ENCODE results near the gene ATP2B2.

Gene ATP2B2

GRCh38 chr3:10498271-10498670 is 7.1 kb downstream of the ATP2B2 start:
- TF ChIP-seq ZNF2 (tag by site-specific recombination; IDR thresholded peaks at IDR 0.05), result no peak
- no peak for TF ChIP-seq ZNF37A (tag by site-specific recombination; IDR thresholded peaks at IDR 0.05)
- peak; percentile 31; the same call in 1 of the 2 replicates for TF ChIP-seq ZFHX2 (tag by site-specific recombination; conservative IDR thresholded peaks at IDR 0.05)
- TF ChIP-seq ZNF10 (tag by site-specific recombination; IDR thresholded peaks at IDR 0.05), result no peak
- no peak for TF ChIP-seq FEZF1 (tag by site-specific recombination; IDR thresholded peaks at IDR 0.05)
- Histone ChIP-seq H3K36me3 (ENCODE audit: control insufficient read depth in 2 of 2, insufficient read depth in 1 of 2, low read length in 2 of 2) (no peaks in the 10 kb centered on the region), H3K4me3 (ENCODE audit: low read depth, low read length) (no peak overlapping the region), H3K27ac (ENCODE audit: extremely low read depth, low read depth, low read length) (no peak overlapping the region), H3K9me3 (ENCODE audit: control insufficient read depth, insufficient read depth, low read depth, low read length) (no peaks in the 10 kb centered on the region), H3K4me1 (ENCODE audit: control insufficient read depth, insufficient read depth, low read length) (no peaks in the 10 kb centered on the region)
- POLR2A ChIA-PET, result no interaction called here
- CTCF ChIA-PET, result interaction anchor here (1.0 kb wide), 1 partner anchor 240 kb away, joined by 3 read pairs; no protein-coding TSS in a partner anchor

- ChIA-PET CTCF (no interaction called here), POLR2A (no interaction called here)
- no peak for TF ChIP-seq ZNF302 (tag by site-specific recombination; IDR thresholded peaks at IDR 0.05; ENCODE audit: low read depth)
- TF ChIP-seq ZNF138 (tag by site-specific recombination; IDR thresholded peaks at IDR 0.05; ENCODE audit: borderline replicate concordance), result no peak
- no peak for TF ChIP-seq ZNF624 (tag by site-specific recombination; IDR thresholded peaks at IDR 0.05)
- TF ChIP-seq KLF17 (tag by site-specific recombination; IDR thresholded peaks at IDR 0.05), result no peak
- TF ChIP-seq TCF7L2 (IDR thresholded peaks at IDR 0.05; ENCODE audit: borderline replicate concordance, low read depth, low read length), result no peak
- TF ChIP-seq ZNF248 (tag by site-specific recombination; IDR thresholded peaks at IDR 0.05), result no peak
- no peak for TF ChIP-seq ZNF157 (tag by site-specific recombination; IDR thresholded peaks at IDR 0.05)
- no peak for TF ChIP-seq ZBTB11 (tag by site-specific recombination; conservative IDR thresholded peaks at IDR 0.05; ENCODE audit: low read depth)
- TF ChIP-seq GLIS2 (tag by site-specific recombination; IDR thresholded peaks at IDR 0.05), result no peak
- no peak for TF ChIP-seq WT1 (tag by site-specific recombination; IDR thresholded peaks at IDR 0.05)
- TF ChIP-seq ZNF214 (tag by site-specific recombination; IDR thresholded peaks at IDR 0.05; ENCODE audit: borderline replicate concordance), result no peak
- TF ChIP-seq ZNF776 (tag by site-specific recombination; IDR thresholded peaks at IDR 0.05; ENCODE audit: borderline replicate concordance), result no peak
- TF ChIP-seq ZFHX2 (tag by site-specific recombination; conservative IDR thresholded peaks at IDR 0.05), result no peak
- TF ChIP-seq ZNF24 (tag by site-specific recombination; IDR thresholded peaks at IDR 0.05), result no peak
- no peak for TF ChIP-seq SETDB1 (IDR thresholded peaks at IDR 0.05; ENCODE audit: insufficient read length, low read length)
- no peak for TF ChIP-seq ZNF768 (tag by site-specific recombination; IDR thresholded peaks at IDR 0.05)
- Histone ChIP-seq H3K36me3 (ENCODE audit: control insufficient read depth in 2 of 2, insufficient read depth in 1 of 2, low read length in 2 of 2) (no peaks in the 10 kb centered on the region), H3K9me3 (ENCODE audit: control insufficient read depth, insufficient read depth, low read depth, low read length) (no peaks in the 10 kb centered on the region), H3K27ac (ENCODE audit: extremely low read depth, low read depth, low read length) (no peak overlapping the region), H3K4me1 (ENCODE audit: control insufficient read depth, insufficient read depth, low read length) (no peaks in the 10 kb centered on the region), H3K4me3 (ENCODE audit: low read depth, low read length) (no peak overlapping the region)
Observed at GRCh38 chr3:10497439-10497838, 7.9 kb downstream of the ATP2B2 start.
